Cardiac fibroblast (primary cell): ENCODE measurements around the gene EFTUD2.
"Not testable (repeated sequence)": the region's sequence is repeated elsewhere in the genome, so short reads cannot be mapped to it uniquely, and the experiment has no call there.

ENCODE experiments used
- DNase-seq, 2 donors: peaks; one replicate each; pipeline versions ENCODE4 v3.0.0 to v3.0.0-alpha.2; 2010; ENCODE audit warnings: low read depth in 2 of 2
- H3K4me3 ChIP-seq, 2 donors: replicated peaks in 1 of 2; 1 replicate in 1 of 2; 2 replicates in 1 of 2; pipeline ENCODE4 v1.5.1; 2011; ENCODE audit warnings: low read depth in 2 of 2, low read length in 2 of 2, mild to moderate bottlenecking in 2 of 2, moderate library complexity in 1 of 2
- TF ChIP-seq, protein P1 (sequence below): IDR thresholded peaks from one replicate; pipeline ENCODE4 v1.5.1; 2011; ENCODE audit warnings: low read depth, mild to moderate bottlenecking, low read length, inconsistent platforms

The EFTUD2 gene

DNA sequence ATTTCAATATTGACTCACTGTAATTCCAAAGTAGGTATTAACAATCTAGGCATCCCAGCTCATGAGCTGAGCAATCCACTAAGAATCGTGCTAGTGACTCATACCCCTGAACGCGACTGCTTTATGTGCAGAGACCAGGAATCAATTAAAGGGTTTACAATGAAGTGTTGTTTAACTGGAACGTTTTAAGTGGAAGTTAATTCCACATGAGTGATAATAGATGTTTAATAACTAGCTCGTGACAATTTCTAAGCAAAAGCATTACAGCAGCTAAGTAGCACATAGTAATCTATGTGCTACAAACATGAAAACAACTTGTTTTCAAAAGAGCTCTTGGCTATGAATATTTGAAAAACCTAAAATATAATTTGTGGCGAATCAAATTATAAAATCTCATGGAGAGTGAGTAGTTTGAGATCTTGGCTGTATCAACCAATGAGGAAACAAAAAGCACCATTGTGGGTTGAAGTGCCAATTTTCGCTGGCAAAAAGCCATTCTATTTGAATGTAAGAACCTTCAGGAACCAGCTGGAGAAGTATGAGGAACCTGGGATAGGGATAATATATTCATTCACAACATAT lies 78.5 kb downstream of the EFTUD2 start:
- H3K4me3 ChIP-seq = peak overlapping the region in 1 of 2 donors; percentile 2
- peak; percentile 72 to 92 for DNase-seq
- TF ChIP-seq, protein P1, sequence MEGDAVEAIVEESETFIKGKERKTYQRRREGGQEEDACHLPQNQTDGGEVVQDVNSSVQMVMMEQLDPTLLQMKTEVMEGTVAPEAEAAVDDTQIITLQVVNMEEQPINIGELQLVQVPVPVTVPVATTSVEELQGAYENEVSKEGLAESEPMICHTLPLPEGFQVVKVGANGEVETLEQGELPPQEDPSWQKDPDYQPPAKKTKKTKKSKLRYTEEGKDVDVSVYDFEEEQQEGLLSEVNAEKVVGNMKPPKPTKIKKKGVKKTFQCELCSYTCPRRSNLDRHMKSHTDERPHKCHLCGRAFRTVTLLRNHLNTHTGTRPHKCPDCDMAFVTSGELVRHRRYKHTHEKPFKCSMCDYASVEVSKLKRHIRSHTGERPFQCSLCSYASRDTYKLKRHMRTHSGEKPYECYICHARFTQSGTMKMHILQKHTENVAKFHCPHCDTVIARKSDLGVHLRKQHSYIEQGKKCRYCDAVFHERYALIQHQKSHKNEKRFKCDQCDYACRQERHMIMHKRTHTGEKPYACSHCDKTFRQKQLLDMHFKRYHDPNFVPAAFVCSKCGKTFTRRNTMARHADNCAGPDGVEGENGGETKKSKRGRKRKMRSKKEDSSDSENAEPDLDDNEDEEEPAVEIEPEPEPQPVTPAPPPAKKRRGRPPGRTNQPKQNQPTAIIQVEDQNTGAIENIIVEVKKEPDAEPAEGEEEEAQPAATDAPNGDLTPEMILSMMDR = no peak

DNA sequence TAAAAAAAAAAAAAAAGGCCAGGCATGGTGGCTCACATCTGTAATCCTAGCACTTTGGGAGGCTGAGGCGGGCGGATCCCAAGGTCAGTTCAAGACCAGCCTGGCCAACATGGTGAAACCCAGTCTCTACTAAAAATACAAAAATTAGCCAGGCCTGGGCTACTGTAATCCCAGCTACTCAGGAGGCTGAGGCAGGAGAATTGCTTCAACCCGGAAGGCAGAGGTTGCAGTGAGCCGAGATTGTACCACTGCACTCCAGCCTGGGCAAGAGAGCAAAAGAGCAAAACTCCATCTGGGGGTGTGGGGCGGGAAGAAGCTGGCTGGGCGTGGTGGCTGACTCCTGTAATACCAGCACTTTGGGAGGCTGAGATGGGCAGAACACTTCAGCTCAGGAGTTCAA lies 80.7 kb downstream of the EFTUD2 start:
- DNase-seq = not testable (repeated sequence)

DNA sequence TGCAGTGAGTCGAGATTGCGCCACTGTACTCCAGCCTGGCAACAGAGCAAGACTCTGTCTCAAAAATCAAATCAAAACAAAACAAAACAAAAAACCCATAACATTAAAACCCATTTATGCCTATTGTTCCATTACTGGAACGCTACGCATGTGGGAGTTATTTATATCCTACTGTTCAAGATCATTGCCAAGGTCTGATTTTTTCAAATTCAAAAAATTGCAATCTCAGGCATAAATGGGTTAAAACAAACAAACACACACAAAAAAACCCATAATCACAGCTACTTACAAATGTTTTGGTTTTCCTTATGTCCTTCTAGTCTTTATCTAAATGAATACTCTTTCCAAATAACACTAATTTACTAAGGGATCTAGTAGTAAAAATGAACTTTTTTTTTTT lies 87.0 kb downstream of the EFTUD2 start:
- H3K4me3 ChIP-seq = no peak overlapping the region
- DNase-seq = no peak
- TF ChIP-seq, protein P1 = no peak

More for the DNA sequence above, 80.7 kb downstream of the EFTUD2 start:
- not testable (repeated sequence) for H3K4me3 ChIP-seq

DNA sequence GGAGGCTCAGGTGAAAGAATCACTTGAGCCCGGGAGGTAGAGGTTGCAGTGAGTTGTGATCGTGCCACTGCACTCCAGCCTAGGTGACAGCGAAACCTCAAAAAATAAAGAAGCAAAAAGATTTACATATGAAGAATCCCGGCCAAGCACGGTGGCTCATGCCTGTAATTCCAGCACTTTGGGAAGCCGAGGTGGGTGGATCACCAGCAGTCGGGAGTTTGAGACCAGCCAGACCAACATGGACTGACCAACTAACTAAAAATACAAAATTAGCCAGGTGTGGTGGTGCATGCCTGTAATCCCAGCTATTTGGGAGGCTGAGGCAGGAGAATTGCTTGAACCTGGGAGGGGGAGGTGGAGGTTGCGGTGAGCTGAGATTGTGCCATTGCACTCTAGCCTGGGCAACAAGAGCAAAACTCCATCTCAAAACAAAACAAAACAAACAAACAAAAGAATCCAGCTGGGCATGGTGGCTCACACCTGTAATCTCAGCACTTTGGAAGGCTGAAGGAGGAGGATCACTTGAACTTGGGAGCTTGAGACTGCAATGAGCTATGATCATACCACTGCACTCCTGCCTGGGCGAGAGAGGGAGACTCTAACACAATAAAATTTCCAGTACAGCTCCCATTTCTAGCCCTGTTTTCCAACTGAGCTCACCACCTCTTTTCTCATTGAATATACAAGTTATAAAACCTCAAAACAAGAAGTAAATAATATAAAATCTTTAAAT lies 90.4 kb downstream of the EFTUD2 start:
- not testable (repeated sequence) for H3K4me3 ChIP-seq, DNase-seq

DNA sequence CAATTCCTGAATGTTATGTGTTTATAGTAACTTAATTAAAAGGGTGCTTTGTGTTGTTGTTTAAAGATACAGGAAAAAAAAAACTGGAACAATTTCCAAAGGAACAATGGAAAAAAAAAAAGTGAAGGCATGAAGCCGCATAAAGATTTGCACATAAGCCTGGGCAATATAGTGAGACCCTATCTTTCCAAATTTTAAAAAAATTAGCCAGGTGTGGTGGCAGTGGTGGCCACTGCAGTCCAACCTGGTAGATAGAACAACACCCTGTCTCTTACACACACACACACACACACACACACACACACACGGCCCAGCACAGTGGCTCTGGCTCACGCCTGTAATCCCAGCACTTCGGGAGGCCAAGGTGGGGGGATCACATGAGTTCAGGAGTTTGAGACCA lies 91.1 kb downstream of the EFTUD2 start:
- TF ChIP-seq, protein P1 = no peak
- no peak overlapping the region for H3K4me3 ChIP-seq
- DNase-seq = no peak

DNA sequence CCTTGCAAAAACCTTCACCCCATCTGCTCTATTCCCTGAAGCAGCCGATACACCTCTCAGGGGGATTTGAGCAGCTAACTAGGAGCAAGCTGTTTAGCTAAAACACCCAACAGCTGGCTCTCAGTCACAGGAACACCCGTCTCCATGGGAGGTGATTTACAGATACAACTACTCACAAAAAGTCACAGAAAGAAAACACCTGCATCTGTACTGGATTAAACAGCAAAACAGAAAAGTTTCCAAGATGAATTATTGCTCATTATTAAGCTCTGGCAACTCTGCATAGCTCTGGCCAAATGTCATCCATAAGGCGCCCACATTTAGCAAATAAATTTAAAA lies 91.5 kb downstream of the EFTUD2 start:
- TF ChIP-seq, protein P1 = no peak
- peak in 1 of 2 donors; percentile 27 for DNase-seq

DNA sequence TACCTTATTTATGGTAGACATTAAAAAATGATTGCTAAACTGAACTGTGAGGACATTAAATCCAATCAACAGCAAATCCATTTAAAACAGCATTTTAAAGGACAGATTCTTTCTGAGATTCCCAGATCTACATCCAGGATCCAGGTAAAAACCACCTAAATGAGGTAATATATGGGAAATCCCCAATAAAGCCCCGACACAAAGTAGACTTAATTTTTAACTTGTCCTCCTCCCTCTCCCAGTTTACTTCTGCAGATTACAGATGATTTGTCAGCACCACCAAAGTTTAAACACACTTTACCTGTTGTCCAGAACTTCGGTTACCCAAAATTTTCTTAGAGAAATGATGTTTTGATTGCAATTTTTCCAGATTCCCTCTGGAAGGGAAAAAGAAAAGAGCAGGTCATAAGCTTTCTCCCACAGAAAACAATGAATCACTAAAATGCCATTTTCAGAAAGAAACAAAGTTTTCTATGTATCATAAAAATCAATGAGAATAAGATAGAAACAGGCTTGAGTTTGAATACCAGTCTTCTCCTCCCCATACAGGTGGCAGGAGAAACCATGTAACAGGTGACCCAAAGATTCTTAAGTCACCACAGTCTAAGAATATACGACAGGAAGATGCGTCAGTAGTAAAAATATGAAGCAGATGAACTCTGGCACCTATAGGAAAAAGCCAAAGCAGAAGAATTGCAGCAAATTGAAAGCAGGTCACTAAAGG lies 92.0 kb downstream of the EFTUD2 start:
- TF ChIP-seq, protein P1 = no peak
- no peak overlapping the region for H3K4me3 ChIP-seq
- DNase-seq = no peak

More for the DNA sequence above, 91.5 kb downstream of the EFTUD2 start:
- no peak overlapping the region for H3K4me3 ChIP-seq
